IMR-90 (cell line): ENCODE measurements around the gene SEMA3G. TPM values are rescaled to one million over a fixed set of nuclear protein-coding genes. Genes with fewer than 3 reads are reported as not detected.

Source experiments
- ATAC-seq: fragments of 200-7000 bp; cut with Tn5 transposase; 2 replicates; pipeline ENCODE4 v1.9.1; 2020; ENCODE audit warnings: low read depth, mild to moderate bottlenecking, moderate library complexity
- BruUV-seq: library from RNA; stranded (reverse); fragments of 400-500 nt; replicated peaks from 2 replicates; lab custom pipeline; 2021; lab: Mats Ljungman, UMichigan
- CTCF ChIA-PET: fragments of 300-600 bp; formaldehyde crosslinking; extraction: SDS; loops from one replicate; lab custom pipeline; 2021; ENCODE audit warnings: antibody characterized with exemption; lab: Yijun Ruan, JAX
- POLR2A ChIA-PET: fragments of 300-600 bp; sonication (Branson Sonifier 250); formaldehyde crosslinking; loops from one replicate; lab custom pipeline; 2022; ENCODE audit warnings: antibody characterized with exemption; ENCODE audit not compliant: unreplicated experiment; lab: Charles Lee
- DNase-seq: peaks from one replicate; pipeline ENCODE4 v3.0.0; 2013
- H2AFZ ChIP-seq: replicated peaks from 2 replicates; pipeline ENCODE3; 2013; ENCODE audit warnings: low read length, mild to moderate bottlenecking; ENCODE audit not compliant: poor library complexity
- H2AK5ac ChIP-seq: 2 replicates; pipeline ENCODE4 v1.6.1; 2013; ENCODE audit warnings: low read depth, low read length, inconsistent platforms
- H2AK9ac ChIP-seq: replicated peaks from 2 replicates; pipeline ENCODE3; 2013; ENCODE audit warnings: mild to moderate bottlenecking, low read depth, low read length, moderate library complexity; ENCODE audit not compliant: poor library complexity
- H2BK120ac ChIP-seq: 2 replicates; pipeline ENCODE4 v1.6.1; 2013; ENCODE audit warnings: low read depth, low read length, inconsistent platforms
- H2BK15ac ChIP-seq: 3 replicates; pipeline ENCODE4 v1.6.1; 2013; ENCODE audit warnings: low read depth, low read length, inconsistent platforms
- H2BK20ac ChIP-seq: 2 replicates; pipeline ENCODE4 v1.6.1; 2013; ENCODE audit warnings: low read depth, mild to moderate bottlenecking, inconsistent platforms, low read length, moderate library complexity
- H2BK5ac ChIP-seq: 2 replicates; pipeline ENCODE4 v1.6.1; 2013; ENCODE audit warnings: mild to moderate bottlenecking, low read depth, low read length, inconsistent platforms; ENCODE audit not compliant: poor library complexity, severe bottlenecking
- H3K14ac ChIP-seq: replicated peaks from 2 replicates; pipeline ENCODE4 v1.6.1; 2013; ENCODE audit warnings: low read depth, low read length, inconsistent platforms
- H3K18ac ChIP-seq: 2 replicates; pipeline ENCODE4 v1.6.1; 2013; ENCODE audit warnings: low read depth, low read length, control low read depth
- H3K23ac ChIP-seq: 2 replicates; pipeline ENCODE4 v1.6.1; 2013; ENCODE audit warnings: low read depth, low read length, inconsistent platforms
- H3K27ac ChIP-seq: 2 replicates; pipeline ENCODE4 v1.5.1; 2013; ENCODE audit warnings: mild to moderate bottlenecking, control low read depth, low read length; ENCODE audit not compliant: insufficient read depth
- H3K27me3 ChIP-seq: 2 replicates; pipeline ENCODE4 v1.6.1; 2013; ENCODE audit warnings: low read length; ENCODE audit not compliant: control insufficient read depth, insufficient read depth
- H3K36me3 ChIP-seq: 2 replicates; pipeline ENCODE4 v1.6.1; 2013; ENCODE audit warnings: low read length, mixed read lengths; ENCODE audit not compliant: control insufficient read depth, insufficient read depth
- H3K4ac ChIP-seq: 2 replicates; pipeline ENCODE4 v1.6.1; 2013; ENCODE audit warnings: low read depth, low read length, inconsistent platforms
- H3K4me1 ChIP-seq: 2 replicates; pipeline ENCODE4 v1.6.1; 2013; ENCODE audit warnings: low read length, mixed read lengths; ENCODE audit not compliant: control insufficient read depth, insufficient read depth
- H3K4me2 ChIP-seq: 2 replicates; pipeline ENCODE4 v1.6.1; 2013; ENCODE audit warnings: low read depth, mild to moderate bottlenecking, control low read depth, low read length, moderate library complexity
- H3K4me3 ChIP-seq: 2 replicates; pipeline ENCODE4 v1.5.1; 2013; ENCODE audit warnings: low read depth, mild to moderate bottlenecking, control low read depth, low read length, moderate library complexity; ENCODE audit not compliant: insufficient read depth
- H3K56ac ChIP-seq: 2 replicates; pipeline ENCODE4 v1.6.1; 2013; ENCODE audit warnings: low read length, inconsistent platforms; ENCODE audit not compliant: insufficient read depth; ENCODE audit errors: extremely low read depth
- H3K79me1 ChIP-seq, 2 experiments: 2 replicates each; pipeline ENCODE4 v1.6.1; 2013; ENCODE audit warnings: low read length in 2 of 2, inconsistent platforms in 1 of 2, low read depth in 1 of 2
- H3K9ac ChIP-seq: 2 replicates; pipeline ENCODE4 v1.6.1; 2013; ENCODE audit warnings: low read depth, low read length, control low read depth
- H3K9me1 ChIP-seq: 2 replicates; pipeline ENCODE4 v1.6.1; 2013; ENCODE audit warnings: low read length, inconsistent platforms; ENCODE audit not compliant: insufficient read depth
- H3K9me3 ChIP-seq: 2 replicates; pipeline ENCODE4 v1.6.1; 2013; ENCODE audit warnings: low read length; ENCODE audit not compliant: control insufficient read depth, insufficient read depth
- H4K20me1 ChIP-seq: 2 replicates; pipeline ENCODE4 v1.6.1; 2013; ENCODE audit warnings: low read length, inconsistent platforms; ENCODE audit not compliant: insufficient read depth
- H4K5ac ChIP-seq: 2 replicates; pipeline ENCODE4 v1.6.1; 2013; ENCODE audit warnings: mild to moderate bottlenecking, low read depth, low read length, control low read depth
- H4K8ac ChIP-seq, 2 experiments: 2 replicates each; pipeline ENCODE4 v1.6.1; 2013; ENCODE audit warnings: low read depth in 2 of 2, low read length in 2 of 2, control low read depth in 1 of 2, inconsistent platforms in 1 of 2
- H4K91ac ChIP-seq: 2 replicates; pipeline ENCODE4 v1.6.1; 2013; ENCODE audit warnings: low read depth, low read length, inconsistent platforms; ENCODE audit not compliant: insufficient read depth
- BHLHE40 ChIP-seq: fragments of 150-350 bp; IDR thresholded peaks from 2 replicates; pipeline ENCODE4 v1.6.1; 2016; ENCODE audit warnings: mild to moderate bottlenecking, low read depth, low read length
- ELK1 ChIP-seq: fragments of 150-350 bp; IDR thresholded peaks from 2 replicates; pipeline ENCODE4 v1.6.1; 2016; ENCODE audit warnings: low read depth, mild to moderate bottlenecking, low read length, moderate library complexity, borderline replicate concordance
- FOS ChIP-seq: fragments of 150-350 bp; IDR thresholded peaks from 2 replicates; pipeline ENCODE4 v1.6.1; 2016; ENCODE audit warnings: low read depth, low read length
- MAFK ChIP-seq: IDR thresholded peaks from 2 replicates; pipeline ENCODE4 v1.6.1; 2012; ENCODE audit warnings: low read depth, low read length, improper control_type of control experiment
- MAZ ChIP-seq: IDR thresholded peaks from 2 replicates; pipeline ENCODE4 v1.6.1; 2012; ENCODE audit warnings: low read depth, mild to moderate bottlenecking, low read length, improper control_type of control experiment, moderate library complexity, borderline replicate concordance
- MXI1 ChIP-seq: IDR thresholded peaks from 2 replicates; pipeline ENCODE4 v1.6.1; 2012; ENCODE audit warnings: low read depth, mild to moderate bottlenecking, low read length, moderate library complexity, borderline replicate concordance
- NFE2L2 ChIP-seq: fragments of 150-350 bp; IDR thresholded peaks from 2 replicates; pipeline ENCODE4 v1.6.1; 2016; ENCODE audit warnings: low read depth, mild to moderate bottlenecking, low read length
- POLR2A ChIP-seq: IDR thresholded peaks from 2 replicates; pipeline ENCODE4 v1.6.1; 2012; ENCODE audit warnings: mild to moderate bottlenecking, low read depth, low read length
- RAD21 ChIP-seq: IDR thresholded peaks from 2 replicates; pipeline ENCODE4 v1.6.1; 2012; ENCODE audit warnings: low read length, improper control_type of control experiment
- RCOR1 ChIP-seq: IDR thresholded peaks from 2 replicates; pipeline ENCODE4 v1.6.1; 2012; ENCODE audit warnings: mild to moderate bottlenecking, low read length, improper control_type of control experiment; ENCODE audit not compliant: insufficient replicate concordance
- RFX5 ChIP-seq: IDR thresholded peaks from 2 replicates; pipeline ENCODE4 v1.8.0; 2012; ENCODE audit warnings: low read depth, mild to moderate bottlenecking, low read length, moderate library complexity
- SMC3 ChIP-seq: fragments of 150-350 bp; IDR thresholded peaks from 2 replicates; pipeline ENCODE4 v1.6.1; 2016; ENCODE audit warnings: low read depth, mild to moderate bottlenecking, antibody characterized with exemption, low read length, moderate library complexity
- WGBS, 2 experiments: methylation state at CpG; one replicate each; pipeline versions ENCODE4 v1.1.5 to v1.1.7; 2013; ENCODE audit warnings: missing lambda C conversion rate in 2 of 2; ENCODE audit not compliant: insufficient read length in 1 of 2; ENCODE audit errors: extremely low coverage in 2 of 2; 5-methylcytosine and 5-hydroxymethylcytosine counted together
- dilution Hi-C: fragments of 300-500 bp; cut with HindIII; formaldehyde crosslinking; loops from one replicate; pipeline ENCODE4 v1.14.3; 2018; ENCODE audit warnings: low sequenced_read_pairs; ENCODE audit not compliant: unreplicated experiment
- in situ Hi-C: fragments of 300-500 bp; cut with MboI; formaldehyde crosslinking; loops from 3 replicates; pipeline ENCODE4 v1.14.3; 2019; ENCODE audit warnings: low sequenced_read_pairs, inconsistent platforms, mixed read lengths
- intact Hi-C: fragments of 100-400 bp; cut with micrococcal nuclease; formaldehyde crosslinking; loops from 2 replicates; pipeline ENCODE4 v1.10.0; 2022
- polyA plus RNA-seq, 3 experiments: library from polyadenylated mRNA; depleted of rRNA; stranded (reverse); fragments of >200 nt; gene quantifications; 2 replicates each; pipeline ENCODE4 v1.2.3, GENCODE V29; 2012; ENCODE audit warnings: low replicate concordance in 1 of 3
- total RNA-seq: library from RNA; depleted of rRNA; stranded (reverse); fragments of >200 nt; gene quantifications from 2 replicates; pipeline ENCODE4 v1.2.3, GENCODE V29; 2012
- TF ChIP-seq, protein P1 (sequence below): conservative IDR thresholded peaks from 2 replicates; pipeline ENCODE4 v1.5.1; 2012; ENCODE audit warnings: mild to moderate bottlenecking, low read depth, low read length, improper control_type of control experiment

The SEMA3G gene
- total and polyA plus RNA-seq, 2 of the 4 experiments (the other 2 are of a cell fraction), result 0.07 TPM; not detected in 1

DNA sequence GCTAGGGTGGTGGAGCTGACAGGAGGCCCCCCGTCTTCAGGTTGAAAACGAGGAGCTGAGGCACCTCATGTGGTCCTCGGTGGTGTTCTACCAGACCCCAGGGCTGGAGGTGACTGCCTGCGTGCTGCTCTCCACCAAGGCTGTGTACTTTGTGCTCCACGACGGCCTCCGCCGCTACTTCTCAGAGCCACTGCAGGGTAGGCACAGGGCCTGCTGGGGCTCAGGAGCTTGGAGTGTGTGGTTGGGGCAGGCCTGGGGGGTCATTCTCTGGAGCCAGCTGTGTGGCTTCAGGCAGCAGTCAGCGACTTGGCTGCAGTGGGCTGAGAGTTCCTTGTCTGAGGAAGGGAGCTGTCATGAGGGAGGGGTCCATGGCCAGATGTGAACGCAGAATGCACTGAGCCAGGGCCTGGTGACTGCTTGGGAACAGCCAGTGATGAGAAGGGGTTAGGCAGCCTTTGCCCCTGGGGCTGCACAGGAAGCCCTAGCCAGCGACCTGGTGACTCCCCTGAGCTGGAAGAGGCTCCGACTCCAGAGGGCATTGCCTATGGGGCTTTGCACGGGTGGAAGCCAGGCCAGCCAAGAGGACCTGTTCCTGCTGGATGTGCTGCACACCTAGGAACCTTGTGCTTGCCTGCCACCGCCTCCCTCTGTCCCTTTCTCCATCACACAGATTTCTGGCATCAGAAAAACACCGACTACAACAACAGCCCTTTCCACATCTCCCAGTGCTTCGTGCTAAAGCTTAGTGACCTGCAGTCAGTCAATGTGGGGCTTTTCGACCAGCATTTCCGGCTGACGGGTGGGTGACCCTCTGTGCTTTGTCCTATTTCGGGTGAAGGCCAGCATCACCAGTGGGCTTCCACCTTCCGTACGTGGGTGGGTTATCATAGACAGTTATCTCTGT lies 45.4 kb upstream of the SEMA3G start:
- BruUV-seq, result no TSS peak
- peaks cover 0 to 21% of the 10 kb centered on the region in 2 experiments; a peak in 2 of 4 replicates for H3K79me1 ChIP-seq
- 92% methylated on average over 14 of the region's 22 CpGs; no CpG with 5 or more reads in 1 of the 2 experiments for WGBS, 2 experiments
- no peak for DNase-seq
- H2BK5ac ChIP-seq, result no peak overlapping the region
- H3K18ac ChIP-seq, result no peak overlapping the region
- no peak overlapping the region for H3K56ac ChIP-seq
- intact Hi-C loops, result no loop called here
- no peak overlapping the region for H3K14ac ChIP-seq
- no peak overlapping the region for H2BK20ac ChIP-seq
- TF ChIP-seq MXI1 (no peak), MAZ (no peak), RAD21 (no peak), ELK1 (no peak), BHLHE40 (no peak), MAFK (no peak), RFX5 (no peak), POLR2A (no peak), SMC3 (no peak), FOS (no peak), RCOR1 (no peak), NFE2L2 (no peak)
- TF ChIP-seq, protein P1, sequence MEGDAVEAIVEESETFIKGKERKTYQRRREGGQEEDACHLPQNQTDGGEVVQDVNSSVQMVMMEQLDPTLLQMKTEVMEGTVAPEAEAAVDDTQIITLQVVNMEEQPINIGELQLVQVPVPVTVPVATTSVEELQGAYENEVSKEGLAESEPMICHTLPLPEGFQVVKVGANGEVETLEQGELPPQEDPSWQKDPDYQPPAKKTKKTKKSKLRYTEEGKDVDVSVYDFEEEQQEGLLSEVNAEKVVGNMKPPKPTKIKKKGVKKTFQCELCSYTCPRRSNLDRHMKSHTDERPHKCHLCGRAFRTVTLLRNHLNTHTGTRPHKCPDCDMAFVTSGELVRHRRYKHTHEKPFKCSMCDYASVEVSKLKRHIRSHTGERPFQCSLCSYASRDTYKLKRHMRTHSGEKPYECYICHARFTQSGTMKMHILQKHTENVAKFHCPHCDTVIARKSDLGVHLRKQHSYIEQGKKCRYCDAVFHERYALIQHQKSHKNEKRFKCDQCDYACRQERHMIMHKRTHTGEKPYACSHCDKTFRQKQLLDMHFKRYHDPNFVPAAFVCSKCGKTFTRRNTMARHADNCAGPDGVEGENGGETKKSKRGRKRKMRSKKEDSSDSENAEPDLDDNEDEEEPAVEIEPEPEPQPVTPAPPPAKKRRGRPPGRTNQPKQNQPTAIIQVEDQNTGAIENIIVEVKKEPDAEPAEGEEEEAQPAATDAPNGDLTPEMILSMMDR, result no peak
- no peak overlapping the region for H4K91ac ChIP-seq
- H2BK15ac ChIP-seq, result no peak overlapping the region
- no peak overlapping the region for H3K4me2 ChIP-seq
- H3K9me3 ChIP-seq, result no peaks in the 10 kb centered on the region
- H3K9ac ChIP-seq, result no peak overlapping the region
- H4K20me1 ChIP-seq, result peaks cover 13% of the 10 kb centered on the region; the same call in 1 of the 2 replicates
- dilution Hi-C loops, result no loop called here
- H3K9me1 ChIP-seq, result 0 out of 2 replicates have a peak, but pooled peaks cover 4% of the 10 kb centered on the region
- peaks cover 78% of the 10 kb centered on the region for H3K36me3 ChIP-seq
- H3K4me3 ChIP-seq, result no peak overlapping the region
- in situ Hi-C loops, result no loop called here
- H2AFZ ChIP-seq, result no peak overlapping the region
- no peak overlapping the region for H4K8ac ChIP-seq
- no peak overlapping the region for H2AK9ac ChIP-seq
- no peaks in the 10 kb centered on the region for H3K4me1 ChIP-seq
- no peak overlapping the region for H3K27ac ChIP-seq
- H4K5ac ChIP-seq, result no peak overlapping the region
- H3K27me3 ChIP-seq, result no peaks in the 10 kb centered on the region
- H3K23ac ChIP-seq, result no peak overlapping the region
- ChIA-PET CTCF (interaction anchor here (0.6 kb wide), 1 partner anchor 406 kb away, joined by 3 read pairs; no protein-coding TSS in a partner anchor), POLR2A (no interaction called here)
- no peak overlapping the region for H3K4ac ChIP-seq
- H2BK120ac ChIP-seq, result no peak overlapping the region
- ATAC-seq, result no peak
- no peak overlapping the region for H2AK5ac ChIP-seq
